ENCODE measurements around the gene LCE4A.

DNA sequence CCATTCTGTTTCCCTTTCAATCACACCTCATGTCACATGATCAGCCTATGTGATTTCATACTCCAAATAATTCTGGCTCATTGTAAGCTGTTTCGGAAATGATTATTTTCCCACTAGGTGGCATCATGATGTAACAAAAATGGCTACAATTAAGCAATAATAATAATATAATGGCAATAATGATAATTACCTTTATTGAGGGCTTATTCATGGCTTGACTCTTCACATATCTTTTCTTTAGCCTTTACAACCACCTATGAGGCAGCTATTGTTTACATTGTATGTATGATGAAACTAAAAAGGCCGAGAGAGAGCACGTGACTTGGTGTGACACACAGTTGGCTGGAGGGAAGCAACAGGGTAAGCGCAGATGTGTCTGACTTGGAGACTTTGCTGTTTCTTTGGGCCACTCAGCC, 37.3 kb downstream of the LCE4A start:
- TF ChIP-seq CTCF (IDR thresholded peaks at IDR 0.05; ENCODE audit: low read length) (peak; percentile 31; the same call in 1 of the 2 replicates), EZH2 (IDR thresholded peaks at IDR 0.05; ENCODE audit: borderline replicate concordance, low read length) (no peak)

Data from OCI-LY1 (cell line).